T-cell (primary cell): Measurements from ENCODE around the gene GTSE1. TPM values are rescaled to one million over a fixed set of nuclear protein-coding genes. Genes with fewer than 3 reads are reported as not detected.

Experiments used
- ATAC-seq, 4 experiments: fragments of 200-7000 bp in 3 of 4; fragments of 150-1000 bp in 1 of 4; cut with Tn5 transposase; replicated peaks in 1 of 4; 1 replicate in 3 of 4; 2 replicates in 1 of 4; pipeline ENCODE4 v1.10.0; 2021; ENCODE audit warnings: moderate library complexity in 3 of 4, mild to moderate bottlenecking in 2 of 4, moderate number of reproducible peaks in 1 of 4
- CTCF ChIA-PET, 2 donors: fragments of 300-600 bp; sonication (Branson Sonifier 250); formaldehyde crosslinking; loops; one replicate each; lab custom pipeline; 2022; ENCODE audit warnings: antibody characterized with exemption in 2 of 2; lab: Charles Lee
- POLR2A ChIA-PET, 2 donors: fragments of 300-600 bp; sonication (Branson Sonifier 250); formaldehyde crosslinking; loops; one replicate each; lab custom pipeline; 2022; ENCODE audit warnings: antibody characterized with exemption in 2 of 2; lab: Charles Lee
- DNase-seq, 35 experiments: peaks; one replicate each; pipeline versions ENCODE4 v3.0.0 to v3.0.0-alpha.2; 2013 to 2023
- H3K27ac ChIP-seq: one replicate; pipeline ENCODE4 v1.5.1; 2013; ENCODE audit warnings: low read length
- H3K27me3 ChIP-seq, 2 experiments: replicated peaks in 1 of 2; 1 replicate in 1 of 2; 2 replicates in 1 of 2; pipeline versions ENCODE4 v1.6.1 to v1.7.0; 2013; ENCODE audit warnings: low read length in 1 of 2, mixed read lengths in 1 of 2; ENCODE audit not compliant: control insufficient read depth in 2 of 2, insufficient read depth in 2 of 2; ENCODE audit errors: extremely low read depth in 1 of 2
- H3K36me3 ChIP-seq, 2 donors: 1 replicate in 1 of 2; 2 replicates in 1 of 2; pipeline versions ENCODE4 v1.6.1 to v1.7.0; 2013; ENCODE audit warnings: low read length in 1 of 2; ENCODE audit not compliant: control insufficient read depth in 2 of 2, insufficient read depth in 1 of 2; ENCODE audit errors: extremely low read depth in 1 of 2
- H3K4me1 ChIP-seq, 2 experiments: 1 replicate in 1 of 2; 2 replicates in 1 of 2; pipeline versions ENCODE4 v1.6.1 to v1.7.0; 2013; ENCODE audit warnings: low read length in 2 of 2, mixed read lengths in 1 of 2; ENCODE audit not compliant: insufficient read depth in 2 of 2, control insufficient read depth in 1 of 2; ENCODE audit errors: extremely low read depth in 1 of 2
- H3K4me3 ChIP-seq, 2 donors: 1 replicate in 1 of 2; 2 replicates in 1 of 2; pipeline versions ENCODE4 v1.5.1 to v1.7.0; 2013; ENCODE audit warnings: mild to moderate bottlenecking in 2 of 2, low read length in 1 of 2, moderate library complexity in 1 of 2; ENCODE audit not compliant: control insufficient read depth in 1 of 2; ENCODE audit errors: extremely low read depth in 1 of 2
- H3K9me3 ChIP-seq: 2 replicates; pipeline ENCODE4 v1.7.0; 2013
- H3K27ac Mint-ChIP-seq, 2 donors: one replicate each; pipeline ENCODE4 v1.8.0; 2020 to 2021; ENCODE audit warnings: mild to moderate bottlenecking in 2 of 2, mixed read lengths in 2 of 2
- H3K27me3 Mint-ChIP-seq, 2 donors: one replicate each; pipeline ENCODE4 v1.8.0; 2021 to 2022; ENCODE audit warnings: mixed read lengths in 2 of 2
- H3K36me3 Mint-ChIP-seq: one replicate; pipeline ENCODE4 v1.8.0; 2021; ENCODE audit warnings: mixed read lengths
- H3K4me1 Mint-ChIP-seq, 3 donors: one replicate each; pipeline ENCODE4 v1.8.0; 2020 to 2022; ENCODE audit warnings: mixed read lengths in 3 of 3, mild to moderate bottlenecking in 1 of 3
- H3K4me3 Mint-ChIP-seq, 3 donors: one replicate each; pipeline ENCODE4 v1.8.0; 2020 to 2022; ENCODE audit warnings: mild to moderate bottlenecking in 3 of 3, mixed read lengths in 3 of 3, moderate library complexity in 3 of 3
- H3K9me3 Mint-ChIP-seq, 3 donors: one replicate each; pipeline ENCODE4 v1.8.0; 2020 to 2022; ENCODE audit warnings: mixed read lengths in 3 of 3
- WGBS: methylation state at CpG from one replicate; pipeline ENCODE4 v1.1.5; 2013; ENCODE audit warnings: missing lambda C conversion rate; ENCODE audit not compliant: insufficient coverage; 5-methylcytosine and 5-hydroxymethylcytosine counted together
- total RNA-seq, 35 experiments: library from RNA in 6 of 35; stranded (reverse) in 6 of 35; fragments of 120-200 nt in 1 of 35; gene quantifications; one replicate each; pipeline versions ENCODE4 v1.2.1 to v1.2.4 and lab custom pipeline; 2013 to 2026

GTSE1 gene
- total RNA-seq, 5 donors from 2014 or later (not counting 1 experiment from before 2014, with no cell fraction given) = 0.44 to 1.3 (median 0.61) TPM

GRCh38 chr22:46347646-46348045 lies 51.0 kb downstream of the GTSE1 start:
- H3K27me3 ChIP-seq = no peaks in the 10 kb centered on the region
- DNase-seq (no peak), ATAC-seq (no peak)
- CTCF ChIA-PET = no interaction called here
- POLR2A ChIA-PET = no interaction called here
- H3K4me1 ChIP-seq = no peaks in the 10 kb centered on the region
- no peak overlapping the region for H3K4me3 Mint-ChIP-seq
- no peaks in the 10 kb centered on the region for H3K27me3 Mint-ChIP-seq
- peaks cover 60% of the 10 kb centered on the region for H3K36me3 Mint-ChIP-seq
- peaks cover 35 to 85% of the 10 kb centered on the region in 2 donors for H3K36me3 ChIP-seq
- H3K27ac Mint-ChIP-seq = no peak overlapping the region
- 92% methylated on average over 11 of the region's 12 CpGs for WGBS
- H3K27ac ChIP-seq = no peak overlapping the region
- H3K4me1 Mint-ChIP-seq = peaks cover 1 to 9% (median 2%) of the 10 kb centered on the region in 3 donors
- no peaks in the 10 kb centered on the region for H3K9me3 Mint-ChIP-seq
- no peak overlapping the region for H3K4me3 ChIP-seq
- no peaks in the 10 kb centered on the region for H3K9me3 ChIP-seq

GRCh38 chr22:46348099-46348695 lies 51.5 kb downstream of the GTSE1 start:
- H3K27me3 Mint-ChIP-seq = no peaks in the 10 kb centered on the region
- ATAC-seq = no peak
- no peak overlapping the region for H3K27ac Mint-ChIP-seq
- peaks cover 1 to 9% (median 2%) of the 10 kb centered on the region in 3 donors for H3K4me1 Mint-ChIP-seq
- no peak overlapping the region for H3K4me3 Mint-ChIP-seq
- no peak for DNase-seq
- Histone ChIP-seq H3K4me1 (no peaks in the 10 kb centered on the region), H3K4me3 (no peak overlapping the region), H3K9me3 (no peaks in the 10 kb centered on the region), H3K36me3 (peaks cover 37 to 88% of the 10 kb centered on the region in 2 donors), H3K27ac (no peak overlapping the region), H3K27me3 (no peaks in the 10 kb centered on the region)
- H3K36me3 Mint-ChIP-seq = peaks cover 63% of the 10 kb centered on the region
- POLR2A ChIA-PET = interaction anchor here in 1 of 2 donors (0.7 kb wide), 1 partner anchor 346 kb away, joined by 3 read pairs; no protein-coding TSS in a partner anchor
- 96% methylated on average over 8 of the region's 15 CpGs for WGBS
- no peaks in the 10 kb centered on the region for H3K9me3 Mint-ChIP-seq
- CTCF ChIA-PET = no interaction called here

GRCh38 chr22:46349238-46349637 lies 52.6 kb downstream of the GTSE1 start:
- Mint-ChIP-seq H3K27ac (no peak overlapping the region), H3K4me3 (no peak overlapping the region), H3K9me3 (no peaks in the 10 kb centered on the region), H3K27me3 (no peaks in the 10 kb centered on the region), H3K4me1 (peaks cover 0 to 3% (median 2%) of the 10 kb centered on the region in 3 donors), H3K36me3 (peaks cover 61% of the 10 kb centered on the region)
- CTCF ChIA-PET = no interaction called here
- no peak overlapping the region for H3K27ac ChIP-seq
- WGBS = 97% methylated on average over 15 of the region's 18 CpGs
- no peaks in the 10 kb centered on the region for H3K9me3 ChIP-seq
- POLR2A ChIA-PET = no interaction called here
- H3K27me3 ChIP-seq = no peaks in the 10 kb centered on the region
- no peak overlapping the region for H3K4me3 ChIP-seq
- DNase-seq (no peak), ATAC-seq (no peak)
- peaks cover 37 to 91% of the 10 kb centered on the region in 2 donors for H3K36me3 ChIP-seq
- H3K4me1 ChIP-seq = no peaks in the 10 kb centered on the region

GRCh38 chr22:46349681-46350080 lies 53.0 kb downstream of the GTSE1 start:
- H3K9me3 ChIP-seq = no peaks in the 10 kb centered on the region
- no peak overlapping the region for H3K27ac Mint-ChIP-seq
- WGBS = 96% methylated on average over 3 of the region's 6 CpGs
- H3K4me3 ChIP-seq = no peak overlapping the region
- CTCF ChIA-PET = no interaction called here
- no peak for DNase-seq
- peaks cover 0 to 2% (median 0%) of the 10 kb centered on the region in 3 donors for H3K4me1 Mint-ChIP-seq
- peaks cover 37 to 91% of the 10 kb centered on the region in 2 donors for H3K36me3 ChIP-seq
- POLR2A ChIA-PET = no interaction called here
- peaks cover 58% of the 10 kb centered on the region for H3K36me3 Mint-ChIP-seq
- no peak overlapping the region for H3K27ac ChIP-seq
- no peaks in the 10 kb centered on the region for H3K4me1 ChIP-seq
- no peaks in the 10 kb centered on the region for H3K27me3 Mint-ChIP-seq
- H3K9me3 Mint-ChIP-seq = no peaks in the 10 kb centered on the region
- ATAC-seq = no peak
- no peak overlapping the region for H3K4me3 Mint-ChIP-seq
- H3K27me3 ChIP-seq = no peaks in the 10 kb centered on the region

GRCh38 chr22:46350121-46350520 lies 53.5 kb downstream of the GTSE1 start:
- H3K27ac Mint-ChIP-seq = no peak overlapping the region
- ChIA-PET CTCF (no interaction called here), POLR2A (no interaction called here)
- Histone ChIP-seq H3K27ac (no peak overlapping the region), H3K27me3 (no peaks in the 10 kb centered on the region), H3K4me1 (no peaks in the 10 kb centered on the region), H3K36me3 (peaks cover 37 to 92% of the 10 kb centered on the region in 2 donors), H3K9me3 (no peaks in the 10 kb centered on the region), H3K4me3 (no peak overlapping the region)
- 100% methylated on average over 1 of the region's 7 CpGs for WGBS
- ATAC-seq = no peak
- H3K36me3 Mint-ChIP-seq = peaks cover 55% of the 10 kb centered on the region
- H3K27me3 Mint-ChIP-seq = no peaks in the 10 kb centered on the region
- no peaks in the 10 kb centered on the region for H3K4me1 Mint-ChIP-seq
- DNase-seq = no peak
- no peak overlapping the region for H3K4me3 Mint-ChIP-seq
- H3K9me3 Mint-ChIP-seq = no peaks in the 10 kb centered on the region

DNA sequence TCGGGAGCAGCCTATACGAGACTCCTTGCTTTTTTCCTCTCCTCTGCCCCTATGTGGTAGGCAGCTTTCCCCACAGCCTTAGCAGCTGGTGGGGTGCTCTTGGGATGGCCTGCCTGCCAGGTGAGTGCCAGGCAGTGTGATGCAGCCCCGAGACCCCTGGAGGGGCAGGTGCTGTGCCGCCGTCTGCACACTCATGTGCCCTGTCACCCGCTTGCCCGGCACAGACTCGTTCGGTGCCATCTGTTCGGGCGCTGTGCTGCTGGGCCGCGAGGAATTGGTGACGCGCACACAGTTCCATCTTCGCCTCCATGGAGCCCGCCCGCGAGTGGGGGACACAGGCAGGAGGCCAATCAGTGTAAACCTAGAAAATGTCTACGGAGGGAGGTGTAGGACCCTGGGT lies 54.0 kb downstream of the GTSE1 start:
- POLR2A ChIA-PET = no interaction called here
- CTCF ChIA-PET = no interaction called here
- Mint-ChIP-seq H3K4me3 (no peak overlapping the region), H3K4me1 (no peaks in the 10 kb centered on the region), H3K27ac (no peak overlapping the region), H3K9me3 (no peaks in the 10 kb centered on the region), H3K27me3 (no peaks in the 10 kb centered on the region), H3K36me3 (peaks cover 60% of the 10 kb centered on the region)
- H3K27ac ChIP-seq = no peak overlapping the region
- peaks cover 37 to 92% of the 10 kb centered on the region in 2 donors for H3K36me3 ChIP-seq
- DNase-seq (no peak), ATAC-seq (no peak)
- H3K4me1 ChIP-seq = no peaks in the 10 kb centered on the region
- 98% methylated on average over 20 of the region's 20 CpGs for WGBS
- no peaks in the 10 kb centered on the region for H3K9me3 ChIP-seq
- H3K27me3 ChIP-seq = no peaks in the 10 kb centered on the region
- H3K4me3 ChIP-seq = no peak overlapping the region
